Loucy (cell line): ENCODE data around the gene MS4A8.

Experiments
- H2AFZ ChIP-seq: fragments of 200-600 bp; sonication (generic); 2 replicates; pipeline ENCODE4 v1.6.0; 2016; ENCODE audit warnings: antibody characterized with exemption, mild to moderate bottlenecking, low read length, moderate library complexity
- H3F3A ChIP-seq: fragments of 200-600 bp; 2 replicates; pipeline ENCODE4 v1.6.0; 2016; ENCODE audit warnings: antibody characterized with exemption, low read depth, mild to moderate bottlenecking
- H3K27me3 ChIP-seq: fragments of 200-600 bp; sonication (generic); 2 replicates; pipeline ENCODE4 v1.6.1; 2014; ENCODE audit warnings: low read length, mild to moderate bottlenecking; ENCODE audit not compliant: insufficient read depth, poor library complexity, severe bottlenecking
- H3K36me3 ChIP-seq: fragments of 200-600 bp; sonication (generic); 2 replicates; pipeline ENCODE4 v1.6.1; 2016; ENCODE audit warnings: low read length; ENCODE audit not compliant: insufficient read depth
- H3K4me1 ChIP-seq: fragments of 200-600 bp; sonication (generic); 2 replicates; pipeline ENCODE4 v1.5.1; 2014; ENCODE audit warnings: low read length, mild to moderate bottlenecking; ENCODE audit not compliant: insufficient read depth, poor library complexity, severe bottlenecking
- H3K4me2 ChIP-seq: fragments of 200-600 bp; sonication (generic); 2 replicates; pipeline ENCODE4 v1.6.0; 2014; ENCODE audit warnings: antibody characterized with exemption, low read length, low read depth, mild to moderate bottlenecking; ENCODE audit not compliant: poor library complexity, severe bottlenecking
- H3K4me3 ChIP-seq: fragments of 200-600 bp; sonication (generic); 2 replicates; pipeline ENCODE4 v1.5.1; 2014; ENCODE audit warnings: low read length, mild to moderate bottlenecking, mixed read lengths; ENCODE audit not compliant: poor library complexity, severe bottlenecking
- H3K79me2 ChIP-seq: fragments of 200-600 bp; sonication (generic); 2 replicates; pipeline ENCODE4 v1.6.1; 2014; ENCODE audit warnings: low read length; ENCODE audit not compliant: insufficient read depth
- H3K9ac ChIP-seq: fragments of 200-600 bp; sonication (generic); 2 replicates; pipeline ENCODE4 v1.6.0; 2014; ENCODE audit warnings: mild to moderate bottlenecking, low read depth, low read length, moderate library complexity; ENCODE audit not compliant: poor library complexity, severe bottlenecking
- H3K9me2 ChIP-seq: fragments of 200-600 bp; sonication (generic); replicated peaks from 2 replicates; pipeline ENCODE4 v1.6.1; 2016; ENCODE audit warnings: low read depth, low read length, mixed read lengths
- H3K9me3 ChIP-seq: fragments of 200-600 bp; sonication (generic); 2 replicates; pipeline ENCODE4 v1.6.1; 2014; ENCODE audit warnings: mild to moderate bottlenecking, antibody characterized with exemption, low read length, low read depth; ENCODE audit not compliant: insufficient read depth
- H4K20me1 ChIP-seq: fragments of 200-600 bp; sonication (generic); 2 replicates; pipeline ENCODE4 v1.6.0; 2014; ENCODE audit warnings: antibody characterized with exemption, low read length, mild to moderate bottlenecking; ENCODE audit not compliant: insufficient read depth, poor library complexity, severe bottlenecking
- EZH2phosphoT487 ChIP-seq: fragments of 200-600 bp; IDR thresholded peaks from 2 replicates; pipeline ENCODE4 v1.6.1; 2018; ENCODE audit warnings: antibody characterized with exemption, mild to moderate bottlenecking, moderate library complexity, borderline replicate concordance
- TF ChIP-seq, protein P1 (sequence below): fragments of 200-600 bp; sonication (generic); conservative IDR thresholded peaks from 2 replicates; pipeline ENCODE4 v1.5.1; 2014; ENCODE audit warnings: mild to moderate bottlenecking, antibody characterized with exemption, low read length

MS4A8 gene

DNA sequence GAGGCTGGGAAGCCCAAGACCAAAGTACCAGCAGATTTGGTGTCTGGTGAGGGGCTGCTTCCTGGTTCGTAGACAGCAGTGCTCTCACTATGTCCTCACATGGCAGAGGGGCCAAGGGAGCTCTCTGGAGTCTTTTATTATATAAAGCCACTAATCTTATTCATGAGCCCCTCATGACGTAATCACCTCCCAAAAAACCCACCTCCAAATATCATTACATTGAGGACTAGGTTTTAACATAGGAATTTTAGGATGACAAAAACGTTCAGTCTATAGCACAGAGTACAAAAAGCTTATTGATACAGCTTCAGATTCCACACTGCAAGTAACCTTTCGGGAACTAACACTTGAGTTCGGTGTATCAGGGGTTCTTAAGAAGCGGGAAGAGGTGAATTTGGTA lies 21.0 kb downstream of the MS4A8 start:
- Histone ChIP-seq H4K20me1 (no peaks in the 10 kb centered on the region), H3K79me2 (no peaks in the 10 kb centered on the region), H3K4me2 (no peak overlapping the region), H3K36me3 (no peaks in the 10 kb centered on the region), H3K9me3 (peaks cover 6% of the 10 kb centered on the region; the same call in 1 of the 2 replicates), H3K9me2 (no peaks in the 10 kb centered on the region), H3K27me3 (no peaks in the 10 kb centered on the region), H3K4me3 (no peak overlapping the region), H3K9ac (no peak overlapping the region), H3K4me1 (no peaks in the 10 kb centered on the region), H2AFZ (no peak overlapping the region), H3F3A (no peaks in the 10 kb centered on the region)
- no peak for TF ChIP-seq EZH2phosphoT487
- TF ChIP-seq, protein P1, sequence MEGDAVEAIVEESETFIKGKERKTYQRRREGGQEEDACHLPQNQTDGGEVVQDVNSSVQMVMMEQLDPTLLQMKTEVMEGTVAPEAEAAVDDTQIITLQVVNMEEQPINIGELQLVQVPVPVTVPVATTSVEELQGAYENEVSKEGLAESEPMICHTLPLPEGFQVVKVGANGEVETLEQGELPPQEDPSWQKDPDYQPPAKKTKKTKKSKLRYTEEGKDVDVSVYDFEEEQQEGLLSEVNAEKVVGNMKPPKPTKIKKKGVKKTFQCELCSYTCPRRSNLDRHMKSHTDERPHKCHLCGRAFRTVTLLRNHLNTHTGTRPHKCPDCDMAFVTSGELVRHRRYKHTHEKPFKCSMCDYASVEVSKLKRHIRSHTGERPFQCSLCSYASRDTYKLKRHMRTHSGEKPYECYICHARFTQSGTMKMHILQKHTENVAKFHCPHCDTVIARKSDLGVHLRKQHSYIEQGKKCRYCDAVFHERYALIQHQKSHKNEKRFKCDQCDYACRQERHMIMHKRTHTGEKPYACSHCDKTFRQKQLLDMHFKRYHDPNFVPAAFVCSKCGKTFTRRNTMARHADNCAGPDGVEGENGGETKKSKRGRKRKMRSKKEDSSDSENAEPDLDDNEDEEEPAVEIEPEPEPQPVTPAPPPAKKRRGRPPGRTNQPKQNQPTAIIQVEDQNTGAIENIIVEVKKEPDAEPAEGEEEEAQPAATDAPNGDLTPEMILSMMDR: no peak

DNA sequence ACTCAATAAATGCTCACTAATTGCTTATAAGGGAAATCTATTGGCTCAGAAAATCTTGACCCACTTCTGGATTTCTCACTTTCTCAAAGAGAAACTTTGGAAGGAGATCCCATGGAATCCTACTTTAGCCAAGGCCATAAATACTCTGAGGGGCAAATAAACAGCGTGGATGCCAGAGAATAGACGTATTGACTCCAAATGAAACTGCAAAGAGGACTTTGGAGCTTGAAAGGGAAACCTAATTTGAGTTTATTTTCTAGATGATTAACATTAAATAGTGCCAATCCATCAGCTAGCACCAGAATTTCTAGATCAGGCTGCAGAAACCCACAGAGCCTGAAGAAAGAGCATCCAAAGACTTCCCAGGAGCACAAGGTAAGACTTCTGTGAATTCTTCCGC lies 25.0 kb downstream of the MS4A8 start, which contains the start of gene MS4A18:
Gene MS4A18 (plus strand): TSS at position 301 of the 400 bp plus-strand sequence.
- TF ChIP-seq EZH2phosphoT487: no peak
- TF ChIP-seq, protein P1: no peak
- Histone ChIP-seq H3K4me1 (no peaks in the 10 kb centered on the region), H4K20me1 (no peaks in the 10 kb centered on the region), H3K36me3 (no peaks in the 10 kb centered on the region), H3K79me2 (no peaks in the 10 kb centered on the region), H3K9me3 (no peaks in the 10 kb centered on the region), H3K27me3 (no peaks in the 10 kb centered on the region), H3F3A (no peaks in the 10 kb centered on the region), H3K4me2 (no peak within 1 kb of the TSS), H3K9ac (no peak within 1 kb of the TSS), H2AFZ (no peak within 1 kb of the TSS), H3K4me3 (no peak within 1 kb of the TSS), H3K9me2 (no peaks in the 10 kb centered on the region)

DNA sequence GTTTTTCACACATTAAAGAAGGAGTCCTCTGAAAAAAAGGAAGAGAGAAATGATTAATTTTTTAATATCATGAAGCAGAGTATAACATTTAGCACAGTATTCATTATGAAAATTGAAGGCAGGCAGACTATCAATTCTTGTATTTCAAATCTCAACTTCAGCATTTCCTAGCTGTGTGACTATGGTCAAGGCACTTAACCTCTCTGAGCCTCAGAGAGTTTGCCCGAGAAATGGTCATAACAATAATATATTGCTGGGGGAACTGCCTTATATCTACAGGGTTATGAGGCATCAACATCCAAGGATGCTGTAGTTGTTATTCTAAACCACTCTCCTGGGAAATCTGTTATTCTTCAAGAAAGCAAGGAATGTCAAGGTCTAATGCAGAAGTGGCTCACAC lies 26.2 kb downstream of the MS4A8 start:
- Histone ChIP-seq H3K9me2 (no peaks in the 10 kb centered on the region), H2AFZ (no peak overlapping the region), H3K4me1 (no peaks in the 10 kb centered on the region), H3F3A (no peaks in the 10 kb centered on the region), H3K36me3 (no peaks in the 10 kb centered on the region), H3K4me2 (no peak overlapping the region), H3K9me3 (no peaks in the 10 kb centered on the region), H3K4me3 (no peak overlapping the region), H3K27me3 (no peaks in the 10 kb centered on the region), H3K79me2 (no peaks in the 10 kb centered on the region), H4K20me1 (no peaks in the 10 kb centered on the region), H3K9ac (no peak overlapping the region)
- no peak for TF ChIP-seq EZH2phosphoT487
- TF ChIP-seq, protein P1: no peak
